COR-L47 (cell line): Measurements from ENCODE around the gene CRYGC.

Experiments used
- DNase-seq: peaks from one replicate; lab custom pipeline; 2025; lab: John Stamatoyannopoulos, UW

The CRYGC gene

GRCh38 chr2:208093128-208093527, 36.5 kb downstream of the CRYGC start:
- no peak for DNase-seq

GRCh38 chr2:208092093-208092832, 37.4 kb downstream of the CRYGC start:
- DNase-seq: no peak

DNA sequence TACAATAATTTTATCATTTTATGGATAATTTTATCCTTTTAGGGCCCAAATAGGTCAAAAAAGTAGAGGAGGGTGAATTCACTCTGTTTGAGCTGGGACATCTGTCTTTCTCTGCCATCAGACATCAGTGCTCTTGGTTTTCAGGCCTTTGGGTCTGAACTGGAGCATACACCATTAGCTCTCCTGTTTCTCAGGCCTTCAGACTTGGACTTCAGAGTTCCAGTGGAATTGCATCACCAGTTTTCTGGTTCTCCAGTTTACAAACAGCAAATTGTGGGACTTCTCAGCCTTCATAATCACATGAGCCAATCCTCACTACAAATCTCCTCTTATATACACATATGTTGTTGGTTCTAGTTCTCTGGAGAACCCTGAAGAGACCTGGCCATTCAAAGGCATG, 39.2 kb downstream of the CRYGC start:
- DNase-seq: no peak

- DNase-seq: no peak
These were observed 43.6 kb downstream of the CRYGC start for GRCh38 chr2:208086029-208086428.

DNA sequence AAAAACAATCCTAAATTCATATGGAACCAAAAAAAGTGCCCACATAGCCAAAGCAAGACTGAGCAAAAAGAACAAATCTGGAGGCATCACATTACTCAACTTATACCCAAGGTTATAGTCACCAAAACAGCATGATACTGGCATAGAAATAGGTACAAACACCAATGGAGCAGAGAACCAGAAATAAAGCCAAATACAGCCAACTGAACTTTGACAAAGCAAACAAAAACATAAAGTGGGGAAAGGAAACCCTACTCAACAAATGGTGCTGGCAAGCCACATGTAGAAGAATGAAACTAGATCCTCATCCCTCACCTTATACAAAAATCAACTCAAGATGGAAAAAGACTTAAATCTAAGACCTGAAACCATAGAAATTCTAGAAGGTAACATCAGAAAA, 45.8 kb downstream of the CRYGC start:
- no peak for DNase-seq
